IMR-90 (cell line): ENCODE data around the gene EIF3L. TPM values are rescaled to one million over a fixed set of nuclear protein-coding genes. Genes with fewer than 3 reads are reported as not detected.

Experiments
- ATAC-seq: fragments of 200-7000 bp; cut with Tn5 transposase; 2 replicates; pipeline ENCODE4 v1.9.1; 2020; ENCODE audit warnings: low read depth, mild to moderate bottlenecking, moderate library complexity
- BruUV-seq: library from RNA; stranded (reverse); fragments of 400-500 nt; replicated peaks from 2 replicates; lab custom pipeline; 2021; lab: Mats Ljungman, UMichigan
- CTCF ChIA-PET: fragments of 300-600 bp; formaldehyde crosslinking; extraction: SDS; loops from one replicate; lab custom pipeline; 2021; ENCODE audit warnings: antibody characterized with exemption; lab: Yijun Ruan, JAX
- POLR2A ChIA-PET: fragments of 300-600 bp; sonication (Branson Sonifier 250); formaldehyde crosslinking; loops from one replicate; lab custom pipeline; 2022; ENCODE audit warnings: antibody characterized with exemption; ENCODE audit not compliant: unreplicated experiment; lab: Charles Lee
- DNase-seq: peaks from one replicate; pipeline ENCODE4 v3.0.0; 2013
- H2AFZ ChIP-seq: replicated peaks from 2 replicates; pipeline ENCODE3; 2013; ENCODE audit warnings: low read length, mild to moderate bottlenecking; ENCODE audit not compliant: poor library complexity
- H2AK5ac ChIP-seq: 2 replicates; pipeline ENCODE4 v1.6.1; 2013; ENCODE audit warnings: low read depth, low read length, inconsistent platforms
- H2AK9ac ChIP-seq: replicated peaks from 2 replicates; pipeline ENCODE3; 2013; ENCODE audit warnings: mild to moderate bottlenecking, low read depth, low read length, moderate library complexity; ENCODE audit not compliant: poor library complexity
- H2BK120ac ChIP-seq: 2 replicates; pipeline ENCODE4 v1.6.1; 2013; ENCODE audit warnings: low read depth, low read length, inconsistent platforms
- H2BK15ac ChIP-seq: 3 replicates; pipeline ENCODE4 v1.6.1; 2013; ENCODE audit warnings: low read depth, low read length, inconsistent platforms
- H2BK20ac ChIP-seq: 2 replicates; pipeline ENCODE4 v1.6.1; 2013; ENCODE audit warnings: low read depth, mild to moderate bottlenecking, inconsistent platforms, low read length, moderate library complexity
- H2BK5ac ChIP-seq: 2 replicates; pipeline ENCODE4 v1.6.1; 2013; ENCODE audit warnings: mild to moderate bottlenecking, low read depth, low read length, inconsistent platforms; ENCODE audit not compliant: poor library complexity, severe bottlenecking
- H3K14ac ChIP-seq: replicated peaks from 2 replicates; pipeline ENCODE4 v1.6.1; 2013; ENCODE audit warnings: low read depth, low read length, inconsistent platforms
- H3K18ac ChIP-seq: 2 replicates; pipeline ENCODE4 v1.6.1; 2013; ENCODE audit warnings: low read depth, low read length, control low read depth
- H3K23ac ChIP-seq: 2 replicates; pipeline ENCODE4 v1.6.1; 2013; ENCODE audit warnings: low read depth, low read length, inconsistent platforms
- H3K27ac ChIP-seq: 2 replicates; pipeline ENCODE4 v1.5.1; 2013; ENCODE audit warnings: mild to moderate bottlenecking, control low read depth, low read length; ENCODE audit not compliant: insufficient read depth
- H3K27me3 ChIP-seq: 2 replicates; pipeline ENCODE4 v1.6.1; 2013; ENCODE audit warnings: low read length; ENCODE audit not compliant: control insufficient read depth, insufficient read depth
- H3K36me3 ChIP-seq: 2 replicates; pipeline ENCODE4 v1.6.1; 2013; ENCODE audit warnings: low read length, mixed read lengths; ENCODE audit not compliant: control insufficient read depth, insufficient read depth
- H3K4ac ChIP-seq: 2 replicates; pipeline ENCODE4 v1.6.1; 2013; ENCODE audit warnings: low read depth, low read length, inconsistent platforms
- H3K4me1 ChIP-seq: 2 replicates; pipeline ENCODE4 v1.6.1; 2013; ENCODE audit warnings: low read length, mixed read lengths; ENCODE audit not compliant: control insufficient read depth, insufficient read depth
- H3K4me2 ChIP-seq: 2 replicates; pipeline ENCODE4 v1.6.1; 2013; ENCODE audit warnings: low read depth, mild to moderate bottlenecking, control low read depth, low read length, moderate library complexity
- H3K4me3 ChIP-seq: 2 replicates; pipeline ENCODE4 v1.5.1; 2013; ENCODE audit warnings: low read depth, mild to moderate bottlenecking, control low read depth, low read length, moderate library complexity; ENCODE audit not compliant: insufficient read depth
- H3K56ac ChIP-seq: 2 replicates; pipeline ENCODE4 v1.6.1; 2013; ENCODE audit warnings: low read length, inconsistent platforms; ENCODE audit not compliant: insufficient read depth; ENCODE audit errors: extremely low read depth
- H3K79me1 ChIP-seq, 2 experiments: 2 replicates each; pipeline ENCODE4 v1.6.1; 2013; ENCODE audit warnings: low read length in 2 of 2, inconsistent platforms in 1 of 2, low read depth in 1 of 2
- H3K9ac ChIP-seq: 2 replicates; pipeline ENCODE4 v1.6.1; 2013; ENCODE audit warnings: low read depth, low read length, control low read depth
- H3K9me1 ChIP-seq: 2 replicates; pipeline ENCODE4 v1.6.1; 2013; ENCODE audit warnings: low read length, inconsistent platforms; ENCODE audit not compliant: insufficient read depth
- H3K9me3 ChIP-seq: 2 replicates; pipeline ENCODE4 v1.6.1; 2013; ENCODE audit warnings: low read length; ENCODE audit not compliant: control insufficient read depth, insufficient read depth
- H4K20me1 ChIP-seq: 2 replicates; pipeline ENCODE4 v1.6.1; 2013; ENCODE audit warnings: low read length, inconsistent platforms; ENCODE audit not compliant: insufficient read depth
- H4K5ac ChIP-seq: 2 replicates; pipeline ENCODE4 v1.6.1; 2013; ENCODE audit warnings: mild to moderate bottlenecking, low read depth, low read length, control low read depth
- H4K8ac ChIP-seq, 2 experiments: 2 replicates each; pipeline ENCODE4 v1.6.1; 2013; ENCODE audit warnings: low read depth in 2 of 2, low read length in 2 of 2, control low read depth in 1 of 2, inconsistent platforms in 1 of 2
- H4K91ac ChIP-seq: 2 replicates; pipeline ENCODE4 v1.6.1; 2013; ENCODE audit warnings: low read depth, low read length, inconsistent platforms; ENCODE audit not compliant: insufficient read depth
- CEBPB ChIP-seq: IDR thresholded peaks from 2 replicates; pipeline ENCODE4 v1.6.1; 2012; ENCODE audit warnings: low read depth, low read length, improper control_type of control experiment
- FOS ChIP-seq: fragments of 150-350 bp; IDR thresholded peaks from 2 replicates; pipeline ENCODE4 v1.6.1; 2016; ENCODE audit warnings: low read depth, low read length
- RCOR1 ChIP-seq: IDR thresholded peaks from 2 replicates; pipeline ENCODE4 v1.6.1; 2012; ENCODE audit warnings: mild to moderate bottlenecking, low read length, improper control_type of control experiment; ENCODE audit not compliant: insufficient replicate concordance
- WGBS, 2 experiments: methylation state at CpG; one replicate each; pipeline versions ENCODE4 v1.1.5 to v1.1.7; 2013; ENCODE audit warnings: missing lambda C conversion rate in 2 of 2; ENCODE audit not compliant: insufficient read length in 1 of 2; ENCODE audit errors: extremely low coverage in 2 of 2; 5-methylcytosine and 5-hydroxymethylcytosine counted together
- dilution Hi-C: fragments of 300-500 bp; cut with HindIII; formaldehyde crosslinking; loops from one replicate; pipeline ENCODE4 v1.14.3; 2018; ENCODE audit warnings: low sequenced_read_pairs; ENCODE audit not compliant: unreplicated experiment
- in situ Hi-C: fragments of 300-500 bp; cut with MboI; formaldehyde crosslinking; loops from 3 replicates; pipeline ENCODE4 v1.14.3; 2019; ENCODE audit warnings: low sequenced_read_pairs, inconsistent platforms, mixed read lengths
- intact Hi-C: fragments of 100-400 bp; cut with micrococcal nuclease; formaldehyde crosslinking; loops from 2 replicates; pipeline ENCODE4 v1.10.0; 2022
- polyA plus RNA-seq, 3 experiments: library from polyadenylated mRNA; depleted of rRNA; stranded (reverse); fragments of >200 nt; gene quantifications; 2 replicates each; pipeline ENCODE4 v1.2.3, GENCODE V29; 2012; ENCODE audit warnings: low replicate concordance in 1 of 3
- total RNA-seq: library from RNA; depleted of rRNA; stranded (reverse); fragments of >200 nt; gene quantifications from 2 replicates; pipeline ENCODE4 v1.2.3, GENCODE V29; 2012

The EIF3L gene
- total and polyA plus RNA-seq, 2 of the 4 experiments (the other 2 are of a cell fraction), result 391 to 593 TPM

GRCh38 chr22:37880668-37881440 lies 31.6 kb downstream of the EIF3L start:
- DNase-seq, result peak; percentile 84
- Histone ChIP-seq H2BK15ac (no peak overlapping the region), H4K5ac (no peak overlapping the region), H3K4me1 (peaks cover 3% of the 10 kb centered on the region), H2BK5ac (peak overlapping the region; percentile 34), H3K18ac (no peak overlapping the region), H3K9me3 (no peaks in the 10 kb centered on the region), H3K56ac (no peak overlapping the region), H2AK9ac (peak overlapping the region; percentile 48), H3K27ac (peak overlapping the region; percentile 57; the same call in 1 of the 2 replicates), H4K8ac (no peak overlapping the region), H3K9me1 (0 out of 2 replicates have a peak, but pooled peaks cover 4% of the 10 kb centered on the region), H3K14ac (no peak overlapping the region), H2BK20ac (no peak overlapping the region), H2AK5ac (peak overlapping the region; percentile 71; the same call in 1 of the 2 replicates), H4K91ac (no peak overlapping the region), H3K23ac (no peak overlapping the region), H3K9ac (no peak overlapping the region), H2BK120ac (no peak overlapping the region), H3K79me1 (peaks cover 15 to 61% of the 10 kb centered on the region in 2 experiments; a peak in 3 of 4 replicates), H3K4me3 (no peak overlapping the region), H3K27me3 (no peaks in the 10 kb centered on the region), H4K20me1 (peaks cover 38% of the 10 kb centered on the region), H3K36me3 (peaks cover 50% of the 10 kb centered on the region), H2AFZ (no peak overlapping the region), H3K4me2 (no peak overlapping the region), H3K4ac (0 out of 2 replicates have a peak overlapping the region, but pooled peaks have one; percentile 28)
- in situ Hi-C loops, result no loop called here
- WGBS, 2 experiments, result 100% methylated on average over 2 of the region's 6 CpGs; no CpG with 5 or more reads in 1 of the 2 experiments
- POLR2A ChIA-PET, result no interaction called here
- BruUV-seq, result no TSS peak
- intact Hi-C loops, result no loop called here
- dilution Hi-C loops, result no loop called here
- CTCF ChIA-PET, result interaction anchor here (0.6 to 0.7 kb wide), 2 partner anchors 11 to 18 kb away, joined by 4 to 6 read pairs; no protein-coding TSS in a partner anchor
- peak; percentile 83 for ATAC-seq
- no peak for TF ChIP-seq RCOR1
- peak; percentile 55; the same call in 1 of the 2 replicates for TF ChIP-seq CEBPB
- peak; percentile 77 for TF ChIP-seq FOS
